KG1 (cell line): ENCODE results near the gene CSK.
A peak's percentile ranks its signal among the peaks of the same experiment; 100 is the strongest.

Experiments
- DNase-seq: peaks from one replicate; lab custom pipeline; 2025; lab: John Stamatoyannopoulos, UW

Gene CSK

DNA sequence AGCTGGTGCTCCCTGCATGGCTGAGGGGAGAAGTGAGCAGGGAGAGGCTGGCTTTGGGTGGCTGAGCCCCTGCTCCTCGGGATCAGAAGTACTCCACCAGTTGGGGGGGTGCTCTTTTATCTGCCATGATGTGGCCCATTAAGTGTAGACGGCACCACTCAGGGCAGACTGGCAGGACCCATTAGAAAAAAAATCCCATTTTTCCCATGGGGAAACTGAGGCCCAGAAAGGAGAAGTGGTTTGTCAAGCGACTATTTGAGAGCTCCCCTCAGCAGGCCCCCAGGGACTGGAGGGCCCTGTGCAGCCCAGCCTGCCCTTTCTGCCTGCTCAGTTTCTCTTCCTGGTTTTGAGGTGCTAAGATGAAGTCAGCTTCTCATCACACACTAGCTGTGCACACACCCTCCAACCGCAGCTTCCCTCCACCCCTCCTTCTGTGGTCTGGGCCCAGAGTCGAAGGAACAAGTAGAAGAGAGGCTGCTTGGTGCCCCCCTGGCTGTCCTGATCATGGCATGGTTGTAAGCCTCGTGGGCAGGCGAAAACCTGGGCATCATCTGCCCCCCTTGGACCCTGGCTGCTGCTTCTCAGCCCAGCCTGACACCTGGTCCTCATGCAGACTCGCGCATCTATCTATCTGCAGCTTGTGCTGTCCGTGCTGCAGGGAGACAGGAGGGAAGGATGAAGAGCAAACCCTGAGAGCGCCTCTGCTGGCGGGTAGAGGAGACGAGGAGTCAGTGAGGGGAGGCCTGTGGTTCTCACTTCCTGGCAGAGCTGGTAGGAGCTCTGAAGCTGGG is 5.6 kb downstream of the CSK start:
- peak; percentile 93 for DNase-seq

DNA sequence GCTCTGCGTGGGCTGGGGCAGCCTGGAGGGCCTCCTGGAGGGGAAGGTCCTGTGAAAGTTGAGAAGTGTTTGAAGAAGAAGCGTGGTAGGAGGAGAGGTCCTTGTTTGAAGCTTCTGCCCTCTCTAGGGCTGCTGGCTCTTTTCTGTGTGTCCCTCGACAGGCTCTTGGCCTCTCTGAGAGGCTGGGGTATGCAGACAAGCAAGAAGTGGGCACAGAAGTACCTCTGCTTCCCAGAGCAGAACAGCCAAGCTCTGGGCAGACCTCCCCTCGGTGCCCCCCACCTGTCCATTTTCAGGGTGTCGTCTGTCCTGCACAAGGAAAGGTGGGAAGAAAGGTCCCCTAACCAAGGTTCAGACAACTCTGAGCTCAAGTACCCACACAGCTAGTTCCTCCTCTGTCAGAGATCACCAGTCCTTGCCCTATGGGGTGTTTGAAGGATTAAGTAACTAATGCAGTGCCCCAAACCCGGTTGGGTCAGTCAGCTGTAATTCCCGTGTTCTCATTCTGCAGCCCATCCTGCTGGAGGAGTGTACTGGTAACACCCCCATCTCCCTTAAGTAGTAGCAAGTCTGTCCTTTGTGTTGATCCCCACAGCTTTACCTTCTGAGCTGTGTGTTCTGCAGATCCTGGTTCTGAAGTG is 6.3 kb downstream of the CSK start:
- DNase-seq: no peak

- DNase-seq: peak; percentile 62
Observed at GRCh38 chr15:74788683-74789151, 6.8 kb downstream of the CSK start.

DNA sequence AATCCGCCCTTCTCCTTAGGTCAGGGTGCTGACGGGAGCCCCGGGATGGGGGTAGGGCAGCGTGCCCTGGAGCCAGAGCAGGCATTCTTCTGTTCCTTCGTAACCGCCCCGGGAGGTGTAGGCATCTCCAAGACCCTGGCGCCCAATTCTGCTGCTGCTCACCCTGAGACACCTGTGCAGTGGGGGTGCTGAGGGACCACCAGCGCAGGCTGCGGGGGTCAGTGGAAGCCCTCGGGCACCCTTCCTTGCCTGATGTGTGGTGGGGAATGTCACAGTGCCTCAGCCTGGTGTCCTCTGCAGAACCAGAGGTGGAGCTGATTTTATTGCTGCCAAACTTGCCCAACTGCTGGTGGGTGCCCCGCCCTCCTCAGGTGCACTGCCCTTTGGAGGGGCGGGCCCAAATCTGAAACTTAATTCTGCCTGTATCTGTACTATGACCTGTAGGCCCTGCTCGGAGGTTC is 7.3 kb downstream of the CSK start:
- DNase-seq: no peak

GRCh38 chr15:74789741-74790079 is 7.8 kb downstream of the CSK start:
- no peak for DNase-seq

- DNase-seq: peak; percentile 79
Observed at GRCh38 chr15:74790080-74790916, 8.4 kb downstream of the CSK start.

DNA sequence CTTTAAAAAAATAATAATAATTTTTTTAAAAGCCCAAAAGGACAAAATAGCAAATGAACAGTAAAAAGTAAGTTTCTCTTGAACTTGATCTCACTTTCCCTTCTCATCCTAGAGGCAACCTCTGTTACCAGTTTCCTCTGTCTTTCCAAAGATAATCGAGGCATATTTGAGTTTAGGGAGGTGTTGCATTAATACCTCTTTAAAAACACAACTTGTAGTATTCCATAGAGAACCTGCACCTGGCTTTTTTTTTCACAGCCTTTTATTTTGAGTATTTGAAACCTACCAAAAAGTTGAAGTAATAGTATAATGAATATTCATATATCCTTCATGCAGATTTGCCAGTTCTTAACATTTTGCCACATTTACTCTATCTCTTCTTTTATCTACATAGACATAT is 9.1 kb downstream of the CSK start:
- no peak for DNase-seq

GRCh38 chr15:74791667-74792066 is 9.8 kb downstream of the CSK start:
- no peak for DNase-seq

- DNase-seq: no peak
Observed at GRCh38 chr15:74792227-74793016, 10.5 kb downstream of the CSK start.

GRCh38 chr15:74793135-74794028 is 11.5 kb downstream of the CSK start:
- no peak for DNase-seq

- no peak for DNase-seq
Observed at GRCh38 chr15:74794248-74794969, 12.5 kb downstream of the CSK start.

GRCh38 chr15:74794970-74795349 is 13.1 kb downstream of the CSK start:
- DNase-seq: no peak

- DNase-seq: no peak
Observed at GRCh38 chr15:74795966-74796625, 14.2 kb downstream of the CSK start.

GRCh38 chr15:74798388-74799254 is 16.7 kb downstream of the CSK start:
- no peak for DNase-seq

- DNase-seq: no peak
Observed at GRCh38 chr15:74799255-74799855, 17.5 kb downstream of the CSK start.

DNA sequence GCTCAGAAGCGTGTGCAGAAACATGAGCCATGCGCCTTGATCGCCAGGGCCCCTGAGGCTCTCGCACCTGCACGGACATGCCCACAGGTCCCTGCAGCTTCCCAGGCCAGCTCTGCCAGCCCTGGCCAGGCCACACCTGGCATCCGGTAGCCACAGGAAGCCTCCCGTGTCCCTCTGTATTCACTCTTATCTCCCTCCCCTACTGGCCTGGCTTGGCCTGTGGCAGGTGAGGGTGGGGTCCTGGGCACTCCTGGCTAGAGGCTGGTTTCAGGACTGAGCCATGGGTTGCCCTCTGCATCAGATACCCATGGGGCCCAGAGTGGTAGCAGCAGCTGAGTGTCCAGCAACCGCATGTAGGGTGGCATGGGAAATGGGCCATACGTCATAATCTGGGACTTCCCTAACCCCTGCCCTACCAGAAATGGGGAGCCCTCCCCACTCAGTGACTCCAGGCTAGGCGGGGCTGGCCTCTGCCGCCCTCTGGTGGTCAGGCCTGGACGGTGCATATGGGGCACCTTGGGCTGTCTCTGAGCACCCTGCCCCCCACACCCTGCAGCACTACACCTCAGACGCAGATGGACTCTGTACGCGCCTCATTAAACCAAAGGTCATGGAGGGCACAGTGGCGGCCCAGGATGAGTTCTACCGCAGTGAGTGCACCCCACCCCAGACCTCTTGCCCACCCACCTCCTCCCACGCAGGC is 18.1 kb downstream of the CSK start:
- peak; percentile 62 for DNase-seq

DNA sequence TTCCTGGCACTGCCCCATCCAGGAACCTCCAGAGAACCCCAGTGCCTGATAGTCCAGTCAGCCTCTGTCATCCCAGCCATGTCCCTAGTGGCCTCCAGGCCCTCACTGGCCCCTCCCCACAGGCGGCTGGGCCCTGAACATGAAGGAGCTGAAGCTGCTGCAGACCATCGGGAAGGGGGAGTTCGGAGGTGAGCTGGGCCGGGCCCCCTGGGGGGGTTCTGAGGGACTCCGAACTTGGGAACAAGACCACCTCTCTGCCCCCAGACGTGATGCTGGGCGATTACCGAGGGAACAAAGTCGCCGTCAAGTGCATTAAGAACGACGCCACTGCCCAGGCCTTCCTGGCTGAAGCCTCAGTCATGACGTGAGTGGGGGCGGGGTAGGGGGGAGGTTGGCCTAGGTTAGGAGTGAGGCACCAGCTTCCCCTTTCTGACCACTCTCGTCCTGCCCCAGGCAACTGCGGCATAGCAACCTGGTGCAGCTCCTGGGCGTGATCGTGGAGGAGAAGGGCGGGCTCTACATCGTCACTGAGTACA is 18.7 kb downstream of the CSK start:
- DNase-seq: no peak
